Testis (tissue), 3 donors: ENCODE measurements around the gene ATP1B1. TPM values are rescaled to one million over a fixed set of nuclear protein-coding genes. Genes with fewer than 3 reads are reported as not detected.

Experiments
- DNase-seq: peaks from one replicate; pipeline ENCODE4 v3.0.0-alpha.2; 2019
- H3K27ac ChIP-seq, 2 donors: fragments of 200-600 bp; sonication (generic); one replicate each; pipeline ENCODE4 v1.5.1; 2019
- H3K27me3 ChIP-seq: fragments of 200-600 bp; sonication (generic); one replicate; pipeline ENCODE4 v1.5.1; 2019
- H3K36me3 ChIP-seq: fragments of 200-600 bp; sonication (generic); one replicate; pipeline ENCODE4 v1.5.1; 2017; ENCODE audit warnings: low read depth; ENCODE audit errors: missing control alignments
- H3K4me1 ChIP-seq: fragments of 200-600 bp; sonication (generic); one replicate; pipeline ENCODE4 v1.5.1; 2019
- H3K4me3 ChIP-seq, 2 donors: fragments of 200-600 bp; sonication (generic); one replicate each; pipeline ENCODE4 v1.5.1; 2017 to 2019
- H3K9me3 ChIP-seq: fragments of 200-600 bp; sonication (generic); one replicate; pipeline ENCODE4 v1.5.1; 2017
- CTCF ChIP-seq, 3 experiments: fragments of 450-650 bp in 2 of 3; fragments of 200-600 bp in 1 of 3; sonication (generic) in 1 of 3; IDR thresholded peaks; one replicate each; pipeline ENCODE4 v1.5.1; 2016 to 2019; ENCODE audit warnings: antibody characterized with exemption in 3 of 3, mild to moderate bottlenecking in 2 of 3, moderate library complexity in 1 of 3
- POLR2A ChIP-seq: fragments of 450-650 bp; IDR thresholded peaks from one replicate; pipeline ENCODE4 v1.6.1; 2017; ENCODE audit warnings: antibody characterized with exemption, mild to moderate bottlenecking, moderate library complexity
- WGBS, 2 donors: methylation state at CpG; one replicate each; pipeline ENCODE4 v1.1.5; 2018; 5-methylcytosine and 5-hydroxymethylcytosine counted together
- intact Hi-C: fragments of 100-400 bp; cut with DNase I; formaldehyde crosslinking; loops from one replicate; pipeline ENCODE4 v1.15.1; 2023; ENCODE audit warnings: low total_unique reads
- polyA plus RNA-seq: library from polyadenylated mRNA; stranded (reverse); fragments of 350-450 nt; fragmentation: Illumina TruSeq; extraction: RNeasy Lipid Tissue Mini Kit (QIAGEN cat#74804); gene quantifications from one replicate; pipeline ENCODE4 v1.2.3, GENCODE V29; 2014; ENCODE audit warnings: low read depth, low replicate concordance; ENCODE audit not compliant: insufficient read depth
- total RNA-seq, 2 donors: library from RNA; depleted of rRNA; stranded (reverse); fragments of >200 nt; gene quantifications; one replicate each; pipeline ENCODE4 v1.2.3, GENCODE V29; 2016

Gene ATP1B1
- total and polyA plus RNA-seq, 3 donors from 2014 or later, result 98.3 to 160 (median 131) TPM

- H3K9me3 ChIP-seq, result no peaks in the 10 kb centered on the region
- 74 to 80% methylated on average over 1 of the region's 1 CpG for WGBS, 2 donors
- H3K27me3 ChIP-seq, result no peaks in the 10 kb centered on the region
- no peak for DNase-seq
- no peak overlapping the region for H3K4me3 ChIP-seq
- H3K27ac ChIP-seq, result no peak overlapping the region
- no peaks in the 10 kb centered on the region for H3K4me1 ChIP-seq
- H3K36me3 ChIP-seq, result no peaks in the 10 kb centered on the region
- no peak for TF ChIP-seq POLR2A
- TF ChIP-seq CTCF (IDR thresholded peaks at IDR 0.05), result no peak
- intact Hi-C loops, result no loop called here
Measured at GRCh38 chr1:169078163-169078883, 28.2 kb upstream of the ATP1B1 start.

- Histone ChIP-seq H3K36me3 (no peaks in the 10 kb centered on the region), H3K4me1 (no peaks in the 10 kb centered on the region), H3K9me3 (no peaks in the 10 kb centered on the region), H3K27me3 (no peaks in the 10 kb centered on the region), H3K4me3 (no peak overlapping the region), H3K27ac (no peak overlapping the region)
- DNase-seq, result no peak
- intact Hi-C loops, result no loop called here
- 89 to 90% methylated on average over 5 of the region's 5 CpGs for WGBS, 2 donors
- TF ChIP-seq CTCF (IDR thresholded peaks at IDR 0.05) (no peak), POLR2A (no peak)
Measured at GRCh38 chr1:169081503-169082123, 24.9 kb upstream of the ATP1B1 start.

GRCh38 chr1:169085911-169086310 lies 20.6 kb upstream of the ATP1B1 start:
- DNase-seq, result no peak
- no peaks in the 10 kb centered on the region for H3K4me1 ChIP-seq
- H3K36me3 ChIP-seq, result no peaks in the 10 kb centered on the region
- no peak overlapping the region for H3K4me3 ChIP-seq
- TF ChIP-seq POLR2A (no peak), CTCF (IDR thresholded peaks at IDR 0.05) (no peak)
- H3K9me3 ChIP-seq, result no peaks in the 10 kb centered on the region
- intact Hi-C loops, result no loop called here
- 27 to 31% methylated on average over 2 of the region's 2 CpGs for WGBS, 2 donors
- H3K27me3 ChIP-seq, result no peaks in the 10 kb centered on the region
- no peak overlapping the region for H3K27ac ChIP-seq

GRCh38 chr1:169086603-169087455 lies 19.7 kb upstream of the ATP1B1 start:
- Histone ChIP-seq H3K9me3 (no peaks in the 10 kb centered on the region), H3K4me1 (no peaks in the 10 kb centered on the region), H3K27me3 (no peaks in the 10 kb centered on the region), H3K27ac (no peak overlapping the region), H3K36me3 (no peaks in the 10 kb centered on the region), H3K4me3 (no peak overlapping the region)
- 81 to 82% methylated on average over 3 of the region's 3 CpGs for WGBS, 2 donors
- no peak for DNase-seq
- TF ChIP-seq CTCF (IDR thresholded peaks at IDR 0.05), result no peak
- no peak for TF ChIP-seq POLR2A
- intact Hi-C loops, result no loop called here
